Erythroblast (primary cell): ENCODE results near the gene RAB11FIP4.

Experiments used
- GATA1 ChIP-seq: IDR thresholded peaks from 2 replicates; pipeline ENCODE4 v1.6.1; 2011; ENCODE audit warnings: low read depth, mild to moderate bottlenecking, control low read depth, low read length, moderate library complexity
- POLR2A ChIP-seq: IDR thresholded peaks from 2 replicates; pipeline ENCODE4 v1.6.1; 2011; ENCODE audit warnings: mild to moderate bottlenecking, low read length

DNA sequence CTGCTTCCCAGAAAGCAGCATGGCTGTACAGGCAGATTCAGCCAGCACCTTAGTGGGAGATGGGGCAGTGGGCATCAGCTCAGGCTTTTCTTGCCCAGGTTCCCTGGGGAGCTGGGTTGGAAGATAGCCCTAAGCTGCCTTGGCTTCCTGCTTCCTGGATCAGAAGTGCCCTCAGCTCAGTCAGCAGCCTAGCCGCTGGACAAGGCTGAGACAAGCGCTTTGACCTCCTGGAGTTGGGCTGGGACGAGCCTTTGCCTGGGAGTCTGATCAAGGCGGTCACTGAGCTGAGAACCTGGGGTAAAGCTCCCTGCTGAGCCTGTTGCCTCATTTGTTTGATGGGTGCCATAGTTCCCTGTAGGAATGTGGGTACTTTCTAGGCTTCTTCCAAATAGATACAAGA is 190.0 kb downstream of the RAB11FIP4 start:
- TF ChIP-seq GATA1 (no peak), POLR2A (no peak)
